K562 (cell line): ENCODE results near the gene SNRNP70. TPM values are rescaled to one million over a fixed set of nuclear protein-coding genes. Genes with fewer than 3 reads are reported as not detected.
"Not testable (repeated sequence)": the region's sequence is repeated elsewhere in the genome, so short reads cannot be mapped to it uniquely, and the experiment has no call there.

Source experiments
- ATAC-seq: fragments of 200-7000 bp; cut with Tn5 transposase; 3 replicates; pipeline ENCODE4 v1.9.1; 2020; ENCODE audit warnings: moderate library complexity
- BruUV-seq: library from RNA; stranded (reverse); fragments of 400-500 nt; replicated peaks from 2 replicates; lab custom pipeline; 2021; lab: Mats Ljungman, UMichigan
- CTCF ChIA-PET: fragments of 300-600 bp; formaldehyde crosslinking; extraction: SDS; loops from one replicate; lab custom pipeline; 2021; ENCODE audit warnings: low intra/inter-chr PET ratio; lab: Yijun Ruan, JAX
- POLR2A ChIA-PET: fragments of 300-600, 350-650 bp; sonication (Branson Sonifier 250); formaldehyde crosslinking; extraction: SDS; loops from one replicate; lab custom pipeline; 2021; ENCODE audit warnings: antibody characterized with exemption, inconsistent platforms; lab: Yijun Ruan, JAX
- DNase-seq, 4 experiments: peaks; one replicate each; pipeline versions ENCODE4 v3.0.0 to v3.0.0-alpha.2; 2011 to 2018; ENCODE audit warnings: low spot score in 3 of 4, mixed read lengths in 3 of 4; ENCODE audit errors: extremely low read depth in 1 of 4
- FAIRE-seq: peaks from 2 replicates; lab custom pipeline; 2011; peaks lifted over from hg19 to GRCh38; lab: Jason Lieb, UNC
- H2AFZ ChIP-seq: 2 replicates; pipeline ENCODE4 v1.6.0; 2011; ENCODE audit warnings: low read depth, low read length, control low read depth, inconsistent platforms
- H3K27ac ChIP-seq: fragments of 200-600 bp; 3 replicates; pipeline ENCODE4 v1.8.0; 2011; ENCODE audit warnings: low read depth, mild to moderate bottlenecking, control low read depth, inconsistent platforms, low read length, moderate library complexity, mixed read lengths; ENCODE audit errors: extremely low read depth
- H3K27me3 ChIP-seq, 2 experiments: fragments of 300-600 bp in 1 of 2; 2 replicates in 1 of 2; 3 replicates in 1 of 2; pipeline versions ENCODE4 v1.6.0 to v1.8.0; 2011; ENCODE audit warnings: inconsistent platforms in 2 of 2, low read length in 2 of 2, mild to moderate bottlenecking in 1 of 2, mixed read lengths in 1 of 2, moderate library complexity in 1 of 2; ENCODE audit not compliant: control insufficient read depth in 2 of 2, insufficient read depth in 2 of 2
- H3K36me3 ChIP-seq: fragments of 300-600 bp; 3 replicates; pipeline ENCODE4 v1.8.0; 2011; ENCODE audit warnings: mild to moderate bottlenecking, low read length, inconsistent platforms; ENCODE audit not compliant: control insufficient read depth, insufficient read depth
- H3K4me1 ChIP-seq, 2 experiments: fragments of 200-600 bp in 1 of 2; replicated peaks in 1 of 2; 2 replicates in 1 of 2; 3 replicates in 1 of 2; pipeline versions ENCODE4 v1.5.1 to v1.8.0; 2011; ENCODE audit warnings: inconsistent platforms in 2 of 2, low read length in 2 of 2, mild to moderate bottlenecking in 1 of 2, mixed read lengths in 1 of 2, moderate library complexity in 1 of 2; ENCODE audit not compliant: control insufficient read depth in 2 of 2, insufficient read depth in 2 of 2
- H3K4me2 ChIP-seq: 2 replicates; pipeline ENCODE4 v1.6.1; 2011; ENCODE audit warnings: low read length, control low read depth, inconsistent platforms, mixed read lengths; ENCODE audit not compliant: insufficient read depth
- H3K4me3 ChIP-seq: fragments of 200-600 bp; sonication (generic), shearing (Covaris generic); 2 replicates; pipeline ENCODE4 v1.5.1; 2016; ENCODE audit warnings: control low read depth, inconsistent platforms
- H3K79me2 ChIP-seq: fragments of 200-600 bp; 3 replicates; pipeline ENCODE4 v1.8.0; 2011; ENCODE audit warnings: low read length, inconsistent platforms; ENCODE audit not compliant: control insufficient read depth, insufficient read depth
- H3K9ac ChIP-seq, 2 experiments: 2 replicates each; pipeline versions ENCODE4 v1.6.0 to v1.6.1; 2011; ENCODE audit warnings: low read depth in 2 of 2, low read length in 2 of 2, control low read depth in 1 of 2, inconsistent platforms in 1 of 2, mild to moderate bottlenecking in 1 of 2, mixed read lengths in 1 of 2; ENCODE audit not compliant: insufficient read depth in 1 of 2
- H3K9me1 ChIP-seq: one replicate; pipeline ENCODE4 v1.6.0; 2011; ENCODE audit warnings: inconsistent platforms, mild to moderate bottlenecking, low read length, moderate library complexity; ENCODE audit not compliant: control insufficient read depth, insufficient read depth
- H3K9me3 ChIP-seq: replicated peaks from 2 replicates; pipeline ENCODE4 v1.5.1; 2011; ENCODE audit warnings: low read depth, low read length, inconsistent platforms; ENCODE audit not compliant: control insufficient read depth, insufficient read depth
- H4K20me1 ChIP-seq: replicated peaks from 2 replicates; pipeline ENCODE4 v1.6.1; 2011; ENCODE audit warnings: low read length, inconsistent platforms, mixed read lengths; ENCODE audit not compliant: control insufficient read depth, insufficient read depth
- WGBS: fragments of 100-300 bp; shearing (Covaris generic); methylation state at CpG from one replicate; pipeline ENCODE4 v1.1.6; 2016; ENCODE audit warnings: low coverage, mixed read lengths; ENCODE audit not compliant: insufficient coverage; ENCODE audit errors: missing lambda C conversion rate; 5-methylcytosine and 5-hydroxymethylcytosine counted together
- in situ Hi-C: fragments of 300-500 bp; cut with MboI; formaldehyde crosslinking; loops from 4 replicates; pipeline ENCODE4 v1.15.0; 2018; ENCODE audit warnings: inconsistent platforms, mixed read lengths
- intact Hi-C: fragments of 100-400 bp; cut with micrococcal nuclease; formaldehyde crosslinking; loops from 2 replicates; pipeline ENCODE4 v1.14.2; 2022
- polyA plus RNA-seq, 8 experiments: library from polyadenylated mRNA; depleted of rRNA in 4 of 8; stranded (reverse) in 5 of 8; unstranded in 3 of 8; fragments of >200 nt; fragmentation: Nextera tagmentation in 2 of 8; fragmentation: Illumina TruSeq in 1 of 8; extraction: Ambion mirVana in 2 of 8; extraction: Trizol in 1 of 8; gene quantifications; 2 replicates each; pipeline versions ENCODE4 v1.2.1 to v1.2.3, GENCODE V29; 2011 to 2014; ENCODE audit warnings: inconsistent platforms in 1 of 8, missing spikeins in 1 of 8
- total RNA-seq, 7 experiments: library from RNA; depleted of rRNA in 6 of 7; stranded (reverse); fragments of >200 nt in 6 of 7; fragmentation: Illumina TruSeq in 2 of 7; extraction: Trizol in 2 of 7; gene quantifications; 2 replicates each; pipeline versions ENCODE4 v1.2.1 to v1.2.3, GENCODE V29; 2011 to 2021; ENCODE audit warnings: low replicate concordance in 1 of 7

The SNRNP70 gene
- total and polyA plus RNA-seq, 9 of the 15 experiments (the other 6 are each of a cell fraction or from before 2014, with no cell fraction given), result 2.8 to 496 (median 136) TPM

DNA sequence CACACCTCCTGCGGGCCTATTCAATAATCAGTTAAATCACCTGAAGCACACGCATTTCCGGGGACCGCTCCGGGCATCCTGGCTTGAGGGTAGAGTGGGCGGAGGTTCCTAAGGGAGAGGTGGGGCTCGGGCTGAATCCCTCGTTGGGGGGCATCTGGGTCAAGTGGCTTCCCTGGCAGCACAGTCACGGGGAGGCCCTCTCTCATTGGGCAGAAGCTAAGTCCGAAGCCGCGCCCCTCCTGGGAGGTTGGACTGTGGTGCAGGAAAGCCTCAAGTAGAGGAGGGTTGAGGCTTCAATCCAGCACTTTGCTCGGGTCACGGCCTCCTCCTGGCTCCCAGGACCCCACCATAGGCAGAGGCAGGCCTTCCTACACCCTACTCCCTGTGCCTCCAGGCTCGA is 41.7 kb upstream of the SNRNP70 start, which contains the start of gene CGB5:
TSS of gene CGB5 (plus strand) at position 301 of the 400 bp plus-strand sequence. CDS start 362 bp downstream, outside the sequence.
- H3K4me3 ChIP-seq, H3K4me2 ChIP-seq, H3K27ac ChIP-seq, H3K4me1 ChIP-seq, H3K27me3 ChIP-seq, POLR2A ChIA-PET, H3K9me3 ChIP-seq, intact Hi-C loops, H4K20me1 ChIP-seq, CTCF ChIA-PET, H3K36me3 ChIP-seq, ATAC-seq, DNase-seq, H3K9me1 ChIP-seq, in situ Hi-C loops, H2AFZ ChIP-seq, BruUV-seq, FAIRE-seq, H3K9ac ChIP-seq, H3K79me2 ChIP-seq: not testable (repeated sequence)
- 3% methylated on average over 8 of the region's 15 CpGs for WGBS

DNA sequence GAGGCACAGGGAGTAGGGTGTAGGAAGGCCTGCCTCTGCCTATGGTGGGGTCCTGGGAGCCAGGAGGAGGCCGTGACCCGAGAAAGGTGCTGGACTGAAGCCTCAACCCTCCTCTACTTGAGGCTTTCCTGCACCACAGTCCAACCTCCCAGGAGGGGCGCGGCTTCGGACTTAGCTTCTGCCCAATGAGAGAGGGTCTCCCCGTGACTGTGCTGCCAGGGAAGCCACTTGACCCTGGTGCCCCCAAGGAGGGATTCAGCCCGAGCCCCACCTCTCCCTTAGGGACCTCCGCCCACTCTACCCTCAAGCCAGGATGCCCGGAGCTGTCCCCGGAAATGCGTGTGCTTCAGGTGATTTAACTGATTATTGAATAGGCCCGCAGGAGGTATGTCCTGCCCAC is 36.2 kb upstream of the SNRNP70 start, which contains the start of gene CGB8:
TSS of gene CGB8 (minus strand) at position 101 of the 400 bp plus-strand sequence. CDS start 372 bp downstream, outside the sequence.
- H4K20me1 ChIP-seq, DNase-seq, H3K4me3 ChIP-seq, H3K9ac ChIP-seq, H3K27ac ChIP-seq, H3K9me1 ChIP-seq, CTCF ChIA-PET, FAIRE-seq, ATAC-seq, BruUV-seq, H3K79me2 ChIP-seq, H3K9me3 ChIP-seq, POLR2A ChIA-PET, in situ Hi-C loops, H3K4me1 ChIP-seq, H3K27me3 ChIP-seq, intact Hi-C loops, H3K4me2 ChIP-seq, H3K36me3 ChIP-seq, H2AFZ ChIP-seq: not testable (repeated sequence)
- 9% methylated on average over 10 of the region's 12 CpGs for WGBS

DNA sequence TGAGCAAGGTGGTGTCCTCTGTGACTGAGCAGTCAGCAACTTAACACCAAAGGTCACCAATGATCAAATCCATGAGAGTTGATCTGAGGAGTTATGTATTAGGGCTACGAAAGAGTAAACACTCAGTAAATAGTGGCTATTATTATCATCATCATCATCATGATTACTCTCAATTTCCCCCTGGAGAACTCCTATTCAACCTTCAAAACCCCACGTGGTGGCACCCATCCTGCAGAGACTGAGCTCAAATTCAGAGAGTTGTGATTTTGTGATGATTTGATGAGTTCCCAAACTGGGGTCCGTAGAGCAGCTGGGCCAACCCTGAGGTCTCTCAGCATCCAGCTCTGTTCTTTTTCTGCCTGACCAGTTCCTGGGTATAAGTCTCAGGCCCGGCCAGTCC is 35.4 kb upstream of the SNRNP70 start:
- DNase-seq, H3K4me2 ChIP-seq, H3K27me3 ChIP-seq, H3K27ac ChIP-seq, FAIRE-seq, in situ Hi-C loops, H3K4me1 ChIP-seq, CTCF ChIA-PET, H3K79me2 ChIP-seq, H3K9ac ChIP-seq, POLR2A ChIA-PET, H3K36me3 ChIP-seq, H3K9me1 ChIP-seq, H3K4me3 ChIP-seq, H2AFZ ChIP-seq, BruUV-seq, H4K20me1 ChIP-seq, intact Hi-C loops, H3K9me3 ChIP-seq, ATAC-seq: not testable (repeated sequence)
- 3% methylated on average over 2 of the region's 4 CpGs for WGBS
